A673 (cell line): Measurements from ENCODE around the gene OR4F6.
"Not testable (repeated sequence)": the region's sequence is repeated elsewhere in the genome, so short reads cannot be mapped to it uniquely, and the experiment has no call there.

ENCODE experiments used
- EZH2 ChIP-seq: fragments of 200-600 bp; sonication (generic); IDR thresholded peaks from 2 replicates; pipeline ENCODE4 v1.6.1; 2017; ENCODE audit warnings: borderline replicate concordance, low read depth, mild to moderate bottlenecking, mixed read lengths, antibody characterized with exemption, low read length; ENCODE audit not compliant: poor library complexity, severe bottlenecking
- TF ChIP-seq, protein P1 (sequence below): fragments of 300-800, 200-600 bp; sonication (generic); conservative IDR thresholded peaks from 2 replicates; pipeline ENCODE4 v1.5.1; 2017; ENCODE audit warnings: low read depth, mild to moderate bottlenecking, antibody characterized with exemption, low read length, moderate library complexity, mixed read lengths

DNA sequence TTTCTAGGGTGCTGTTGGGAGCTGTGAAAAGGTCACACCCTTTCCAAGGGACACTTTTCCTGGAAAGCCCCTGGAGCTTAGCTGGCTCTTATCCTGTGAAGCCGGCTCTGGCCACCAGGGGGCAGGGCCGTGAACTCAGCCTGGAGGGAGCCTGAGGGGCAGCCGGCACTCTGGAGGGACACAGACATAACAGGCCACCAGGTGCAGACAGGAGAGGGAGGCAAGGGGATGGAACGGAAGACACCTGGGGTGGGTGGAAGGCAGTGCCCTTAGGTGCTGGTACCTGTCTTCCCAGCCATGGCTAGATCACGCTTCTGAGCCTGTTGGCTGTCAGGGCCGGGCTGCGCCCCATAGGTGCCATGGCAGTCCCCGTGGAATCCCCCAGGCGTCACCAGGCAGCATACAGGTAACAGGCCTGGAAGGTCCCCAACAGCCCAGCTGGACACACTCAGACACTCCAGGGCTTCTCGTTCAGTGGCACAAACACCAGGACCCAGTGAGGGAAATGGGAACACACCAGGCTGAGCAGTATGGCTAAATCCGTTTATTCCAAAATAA lies 36.1 kb upstream of the OR4F6 start:
- TF ChIP-seq EZH2, result not testable (repeated sequence)
- TF ChIP-seq, protein P1, sequence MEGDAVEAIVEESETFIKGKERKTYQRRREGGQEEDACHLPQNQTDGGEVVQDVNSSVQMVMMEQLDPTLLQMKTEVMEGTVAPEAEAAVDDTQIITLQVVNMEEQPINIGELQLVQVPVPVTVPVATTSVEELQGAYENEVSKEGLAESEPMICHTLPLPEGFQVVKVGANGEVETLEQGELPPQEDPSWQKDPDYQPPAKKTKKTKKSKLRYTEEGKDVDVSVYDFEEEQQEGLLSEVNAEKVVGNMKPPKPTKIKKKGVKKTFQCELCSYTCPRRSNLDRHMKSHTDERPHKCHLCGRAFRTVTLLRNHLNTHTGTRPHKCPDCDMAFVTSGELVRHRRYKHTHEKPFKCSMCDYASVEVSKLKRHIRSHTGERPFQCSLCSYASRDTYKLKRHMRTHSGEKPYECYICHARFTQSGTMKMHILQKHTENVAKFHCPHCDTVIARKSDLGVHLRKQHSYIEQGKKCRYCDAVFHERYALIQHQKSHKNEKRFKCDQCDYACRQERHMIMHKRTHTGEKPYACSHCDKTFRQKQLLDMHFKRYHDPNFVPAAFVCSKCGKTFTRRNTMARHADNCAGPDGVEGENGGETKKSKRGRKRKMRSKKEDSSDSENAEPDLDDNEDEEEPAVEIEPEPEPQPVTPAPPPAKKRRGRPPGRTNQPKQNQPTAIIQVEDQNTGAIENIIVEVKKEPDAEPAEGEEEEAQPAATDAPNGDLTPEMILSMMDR, result not testable (repeated sequence)
